ENCODE data around the gene ERBB4.

Gene ERBB4

GRCh38 chr2:211982162-211982561, 556.4 kb downstream of the ERBB4 start:
- Histone ChIP-seq H3K9me3 (ENCODE audit: control insufficient read depth, low read length) (no peaks in the 10 kb centered on the region), H3K36me3 (ENCODE audit: control insufficient read depth, insufficient read depth, low read length) (no peaks in the 10 kb centered on the region), H3K4me3 (ENCODE audit: low read depth, low read length) (no peak overlapping the region), H3K4me1 (no peaks in the 10 kb centered on the region), H3K4me2 (ENCODE audit: low read length) (no peak overlapping the region), H2AFZ (no peak overlapping the region), H3K27ac (no peak overlapping the region), H3K27me3 (ENCODE audit: control insufficient read depth, insufficient read depth, low read length) (no peaks in the 10 kb centered on the region), H3K9ac (no peak overlapping the region), H3K79me2 (no peaks in the 10 kb centered on the region)
- TF ChIP-seq CTCF (IDR thresholded peaks at IDR 0.05): no peak

- no peak overlapping the region for H2AFZ ChIP-seq
- H3K4me3 ChIP-seq (ENCODE audit: low read depth, low read length): no peak overlapping the region
- TF ChIP-seq CTCF (IDR thresholded peaks at IDR 0.05): no peak
- no peak overlapping the region for H3K27ac ChIP-seq
- H3K9me3 ChIP-seq (ENCODE audit: control insufficient read depth, low read length): no peaks in the 10 kb centered on the region
- no peaks in the 10 kb centered on the region for H3K36me3 ChIP-seq (ENCODE audit: control insufficient read depth, insufficient read depth, low read length)
- H3K27me3 ChIP-seq (ENCODE audit: control insufficient read depth, insufficient read depth, low read length): no peaks in the 10 kb centered on the region
- H3K4me2 ChIP-seq (ENCODE audit: low read length): no peak overlapping the region
- no peak overlapping the region for H3K9ac ChIP-seq
- H3K79me2 ChIP-seq: no peaks in the 10 kb centered on the region
- no peaks in the 10 kb centered on the region for H3K4me1 ChIP-seq
These were observed 557.2 kb downstream of the ERBB4 start for GRCh38 chr2:211981451-211981850.

- Histone ChIP-seq H3K27ac (no peak overlapping the region), H3K36me3 (ENCODE audit: control insufficient read depth, insufficient read depth, low read length) (no peaks in the 10 kb centered on the region), H3K4me3 (ENCODE audit: low read depth, low read length) (no peak overlapping the region), H3K79me2 (no peaks in the 10 kb centered on the region), H3K9ac (no peak overlapping the region), H3K27me3 (ENCODE audit: control insufficient read depth, insufficient read depth, low read length) (no peaks in the 10 kb centered on the region), H3K4me2 (ENCODE audit: low read length) (no peak overlapping the region), H3K4me1 (no peaks in the 10 kb centered on the region), H2AFZ (no peak overlapping the region), H3K9me3 (ENCODE audit: control insufficient read depth, low read length) (no peaks in the 10 kb centered on the region)
- TF ChIP-seq CTCF (IDR thresholded peaks at IDR 0.05): no peak
These were observed 562.5 kb downstream of the ERBB4 start for GRCh38 chr2:211976076-211976475.

GRCh38 chr2:211967234-211967633, 571.4 kb downstream of the ERBB4 start:
- TF ChIP-seq CTCF (IDR thresholded peaks at IDR 0.05): no peak
- Histone ChIP-seq H3K4me2 (ENCODE audit: low read length) (no peak overlapping the region), H2AFZ (no peak overlapping the region), H3K4me1 (no peaks in the 10 kb centered on the region), H3K79me2 (no peaks in the 10 kb centered on the region), H3K4me3 (ENCODE audit: low read depth, low read length) (no peak overlapping the region), H3K27me3 (ENCODE audit: control insufficient read depth, insufficient read depth, low read length) (no peaks in the 10 kb centered on the region), H3K9me3 (ENCODE audit: control insufficient read depth, low read length) (no peaks in the 10 kb centered on the region), H3K36me3 (ENCODE audit: control insufficient read depth, insufficient read depth, low read length) (no peaks in the 10 kb centered on the region), H3K27ac (no peak overlapping the region), H3K9ac (no peak overlapping the region)

- H3K36me3 ChIP-seq (ENCODE audit: control insufficient read depth, insufficient read depth, low read length): no peaks in the 10 kb centered on the region
- no peak overlapping the region for H3K4me3 ChIP-seq (ENCODE audit: low read depth, low read length)
- H3K4me2 ChIP-seq (ENCODE audit: low read length): no peak overlapping the region
- H3K27ac ChIP-seq: no peak overlapping the region
- TF ChIP-seq CTCF (IDR thresholded peaks at IDR 0.05): no peak
- no peaks in the 10 kb centered on the region for H3K4me1 ChIP-seq
- no peaks in the 10 kb centered on the region for H3K27me3 ChIP-seq (ENCODE audit: control insufficient read depth, insufficient read depth, low read length)
- H3K9me3 ChIP-seq (ENCODE audit: control insufficient read depth, low read length): no peaks in the 10 kb centered on the region
- H2AFZ ChIP-seq: no peak overlapping the region
- no peak overlapping the region for H3K9ac ChIP-seq
- no peaks in the 10 kb centered on the region for H3K79me2 ChIP-seq
These were observed 574.6 kb downstream of the ERBB4 start for GRCh38 chr2:211963969-211964368.
